ENCODE data around the gene MPO.

Gene MPO

DNA sequence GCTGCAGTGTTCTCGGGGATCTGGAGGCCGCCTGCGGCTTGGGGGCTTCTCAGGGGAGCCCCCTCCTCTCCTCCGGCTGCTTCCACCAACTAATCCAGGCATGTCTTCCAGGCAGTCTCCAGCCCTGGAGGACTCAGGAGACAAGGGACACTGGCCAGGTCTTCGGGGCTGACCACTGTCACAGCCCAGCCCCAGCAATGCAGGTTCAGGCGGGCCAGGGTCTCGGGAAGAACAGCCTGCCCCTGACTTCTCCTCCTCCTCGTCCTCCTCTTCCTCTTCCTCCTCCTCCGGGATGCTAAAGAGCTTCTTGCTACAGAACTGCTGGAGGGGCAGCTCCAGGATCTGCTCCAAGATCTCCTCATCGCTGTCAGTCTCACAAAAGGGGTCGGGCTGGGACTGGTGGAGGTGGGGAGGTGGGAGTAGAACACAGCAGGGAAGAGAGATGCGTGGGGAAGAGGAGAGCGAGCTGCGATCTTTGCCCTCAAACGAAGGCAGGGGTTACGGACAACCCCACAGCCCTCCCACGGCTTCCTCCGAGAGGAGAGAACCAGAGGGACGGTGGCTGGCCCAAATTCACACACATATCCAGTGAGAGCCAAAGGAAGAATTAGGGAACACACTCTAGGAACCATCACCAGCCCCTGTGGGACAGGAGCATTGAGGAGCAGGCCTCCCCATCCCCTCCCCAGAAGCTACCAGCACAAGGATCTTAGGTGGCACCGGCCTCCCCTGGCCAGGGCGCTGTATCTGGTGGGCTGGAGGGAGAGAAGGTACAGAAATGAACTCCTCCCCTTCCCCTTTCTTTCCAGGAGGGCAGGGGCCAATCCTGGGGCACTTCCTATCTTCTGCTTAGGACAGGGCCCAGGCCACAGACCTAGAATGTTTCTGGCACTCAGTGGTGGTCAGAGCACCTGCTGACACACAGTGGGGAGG is 28.5 kb upstream of the MPO start:
- WGBS (ENCODE audit: extremely low coverage, insufficient coverage, low lambda C conversion rate): no CpG with 5 or more reads among the region's 21 CpGs
- Histone ChIP-seq H3K9ac (ENCODE audit: low read length) (no peak overlapping the region), H3K56ac (ENCODE audit: low read length) (no peak overlapping the region), H3K18ac (ENCODE audit: low read length) (no peak overlapping the region), H3K27me3 (ENCODE audit: insufficient read depth, low read length, poor library complexity) (no peaks in the 10 kb centered on the region), H3K4me1 (ENCODE audit: control insufficient read depth, low read depth, low read length) (no peaks in the 10 kb centered on the region), H2AK5ac (ENCODE audit: low read length) (no peak overlapping the region), H4K5ac (ENCODE audit: low read length) (no peak overlapping the region), H2BK15ac (replicated peaks; ENCODE audit: low read depth) (no peak overlapping the region), H3K79me2 (ENCODE audit: control insufficient read depth, insufficient read depth, low read length) (no peaks in the 10 kb centered on the region), H3K27ac (ENCODE audit: low read depth, low read length) (no peak overlapping the region), H3K36me3 (ENCODE audit: control insufficient read depth, insufficient read depth, low read length) (no peaks in the 10 kb centered on the region), H2BK5ac (ENCODE audit: low read length) (no peak overlapping the region), H3K23ac (ENCODE audit: low read length) (no peak overlapping the region), H3K4ac (ENCODE audit: low read depth, low read length) (no peak overlapping the region), H3K4me3 (ENCODE audit: low read length) (no peak overlapping the region), H3K4me2 (ENCODE audit: low read length) (no peak overlapping the region), H3K79me1 (ENCODE audit: low read length) (no peaks in the 10 kb centered on the region), H2BK120ac (ENCODE audit: low read depth, low read length) (no peak overlapping the region), H4K8ac (ENCODE audit: low read depth, low read length) (no peak overlapping the region)
- DNase-seq: no peak

DNA sequence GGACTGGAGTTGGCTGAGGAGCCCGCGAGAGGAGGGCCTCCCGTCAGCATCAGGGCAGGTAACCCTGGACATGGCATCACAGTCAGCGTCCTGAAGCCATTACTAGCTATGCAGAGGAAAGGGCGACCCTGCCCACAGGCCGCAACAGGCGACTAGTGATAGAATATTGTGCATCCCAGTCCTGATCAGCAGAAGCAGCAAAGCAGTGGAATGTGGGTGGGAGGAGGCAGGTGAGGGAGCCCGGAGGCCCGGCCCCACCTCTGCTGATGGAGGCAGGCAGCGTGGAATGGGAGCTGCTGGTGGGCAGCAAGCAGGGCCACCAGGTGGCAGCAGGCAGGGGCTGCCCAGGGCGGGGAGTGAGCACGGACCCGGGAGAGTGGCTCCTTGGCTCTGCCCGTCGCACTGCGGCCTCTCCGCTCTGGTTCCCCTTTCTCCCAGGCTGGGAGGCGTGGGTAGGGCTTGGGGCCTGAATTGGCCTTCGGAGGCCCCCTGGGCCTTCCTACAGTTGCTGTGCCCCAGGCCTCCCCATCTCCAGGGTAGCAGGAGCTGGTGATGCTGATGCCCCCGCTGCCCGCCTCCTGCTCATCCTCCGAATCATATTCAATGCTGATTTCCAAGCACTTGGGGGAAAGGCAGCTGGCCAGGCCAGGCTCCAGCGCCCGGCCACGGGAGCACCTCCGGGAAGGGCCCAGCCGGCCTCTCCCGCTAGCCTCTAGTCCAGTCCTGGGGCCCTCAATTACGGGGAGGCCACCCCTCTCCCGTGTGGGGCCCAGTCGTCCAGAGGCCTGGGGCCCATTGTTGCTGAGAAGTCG is 27.6 kb upstream of the MPO start:
- Histone ChIP-seq H3K36me3 (ENCODE audit: control insufficient read depth, insufficient read depth, low read length) (no peaks in the 10 kb centered on the region), H3K9ac (ENCODE audit: low read length) (no peak overlapping the region), H3K27ac (ENCODE audit: low read depth, low read length) (no peak overlapping the region), H3K79me1 (ENCODE audit: low read length) (no peaks in the 10 kb centered on the region), H3K4me2 (ENCODE audit: low read length) (no peak overlapping the region), H3K56ac (ENCODE audit: low read length) (no peak overlapping the region), H2BK5ac (ENCODE audit: low read length) (no peak overlapping the region), H3K18ac (ENCODE audit: low read length) (no peak overlapping the region), H3K4ac (ENCODE audit: low read depth, low read length) (no peak overlapping the region), H4K5ac (ENCODE audit: low read length) (no peak overlapping the region), H2BK120ac (ENCODE audit: low read depth, low read length) (no peak overlapping the region), H3K23ac (ENCODE audit: low read length) (no peak overlapping the region), H3K4me3 (ENCODE audit: low read length) (no peak overlapping the region), H2BK15ac (replicated peaks; ENCODE audit: low read depth) (no peak overlapping the region), H3K79me2 (ENCODE audit: control insufficient read depth, insufficient read depth, low read length) (no peaks in the 10 kb centered on the region), H3K4me1 (ENCODE audit: control insufficient read depth, low read depth, low read length) (no peaks in the 10 kb centered on the region), H3K27me3 (ENCODE audit: insufficient read depth, low read length, poor library complexity) (no peaks in the 10 kb centered on the region), H4K8ac (ENCODE audit: low read depth, low read length) (no peak overlapping the region), H2AK5ac (ENCODE audit: low read length) (no peak overlapping the region)
- WGBS (ENCODE audit: extremely low coverage, insufficient coverage, low lambda C conversion rate): no CpG with 5 or more reads among the region's 32 CpGs
- DNase-seq: peak; percentile 75

DNA sequence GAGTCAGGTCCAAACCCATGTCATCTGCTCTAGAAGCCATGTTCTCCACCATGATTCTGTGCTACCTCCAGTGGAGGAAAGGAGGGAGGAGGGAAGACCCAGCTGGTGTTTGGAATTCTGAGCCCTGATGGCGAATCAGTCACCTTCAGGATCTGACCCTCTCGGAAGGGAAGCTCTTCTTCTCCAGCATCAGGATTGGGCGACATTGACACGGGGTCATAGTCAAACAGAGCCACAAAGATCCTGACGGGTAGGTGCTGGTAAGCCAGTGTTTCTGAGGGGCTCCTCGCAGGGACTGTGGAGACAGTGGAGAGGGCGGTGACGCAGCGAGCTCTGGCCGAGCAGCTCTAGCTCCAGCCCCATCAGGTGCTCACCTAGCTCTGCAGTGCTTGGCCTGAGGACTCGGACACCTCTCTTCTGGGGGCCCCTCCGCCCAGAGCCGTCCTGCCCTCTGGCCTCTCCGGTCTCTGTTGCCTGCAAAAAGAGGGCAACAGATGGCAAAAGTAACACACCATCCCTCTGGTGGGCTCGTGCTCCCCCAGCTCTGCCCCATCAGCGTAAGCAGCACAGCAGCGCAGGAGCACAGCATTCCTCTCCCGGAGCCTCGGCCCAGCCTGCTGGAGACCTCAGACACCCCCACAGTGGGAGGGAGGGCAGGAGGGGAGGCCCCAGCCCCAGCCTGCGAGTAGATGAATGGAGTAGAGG is 26.9 kb upstream of the MPO start:
- Histone ChIP-seq H3K27me3 (ENCODE audit: insufficient read depth, low read length, poor library complexity) (no peaks in the 10 kb centered on the region), H3K18ac (ENCODE audit: low read length) (no peak overlapping the region), H2BK120ac (ENCODE audit: low read depth, low read length) (no peak overlapping the region), H4K5ac (ENCODE audit: low read length) (no peak overlapping the region), H3K4ac (ENCODE audit: low read depth, low read length) (no peak overlapping the region), H2BK5ac (ENCODE audit: low read length) (no peak overlapping the region), H3K79me1 (ENCODE audit: low read length) (no peaks in the 10 kb centered on the region), H3K23ac (ENCODE audit: low read length) (no peak overlapping the region), H4K8ac (ENCODE audit: low read depth, low read length) (no peak overlapping the region), H3K79me2 (ENCODE audit: control insufficient read depth, insufficient read depth, low read length) (no peaks in the 10 kb centered on the region), H2AK5ac (ENCODE audit: low read length) (no peak overlapping the region), H3K36me3 (ENCODE audit: control insufficient read depth, insufficient read depth, low read length) (no peaks in the 10 kb centered on the region), H3K4me3 (ENCODE audit: low read length) (no peak overlapping the region), H3K4me2 (ENCODE audit: low read length) (no peak overlapping the region), H3K27ac (ENCODE audit: low read depth, low read length) (no peak overlapping the region), H3K56ac (ENCODE audit: low read length) (no peak overlapping the region), H3K9ac (ENCODE audit: low read length) (no peak overlapping the region), H3K4me1 (ENCODE audit: control insufficient read depth, low read depth, low read length) (no peaks in the 10 kb centered on the region), H2BK15ac (replicated peaks; ENCODE audit: low read depth) (no peak overlapping the region)
- no CpG with 5 or more reads among the region's 20 CpGs for WGBS (ENCODE audit: extremely low coverage, insufficient coverage, low lambda C conversion rate)
- DNase-seq: no peak

DNA sequence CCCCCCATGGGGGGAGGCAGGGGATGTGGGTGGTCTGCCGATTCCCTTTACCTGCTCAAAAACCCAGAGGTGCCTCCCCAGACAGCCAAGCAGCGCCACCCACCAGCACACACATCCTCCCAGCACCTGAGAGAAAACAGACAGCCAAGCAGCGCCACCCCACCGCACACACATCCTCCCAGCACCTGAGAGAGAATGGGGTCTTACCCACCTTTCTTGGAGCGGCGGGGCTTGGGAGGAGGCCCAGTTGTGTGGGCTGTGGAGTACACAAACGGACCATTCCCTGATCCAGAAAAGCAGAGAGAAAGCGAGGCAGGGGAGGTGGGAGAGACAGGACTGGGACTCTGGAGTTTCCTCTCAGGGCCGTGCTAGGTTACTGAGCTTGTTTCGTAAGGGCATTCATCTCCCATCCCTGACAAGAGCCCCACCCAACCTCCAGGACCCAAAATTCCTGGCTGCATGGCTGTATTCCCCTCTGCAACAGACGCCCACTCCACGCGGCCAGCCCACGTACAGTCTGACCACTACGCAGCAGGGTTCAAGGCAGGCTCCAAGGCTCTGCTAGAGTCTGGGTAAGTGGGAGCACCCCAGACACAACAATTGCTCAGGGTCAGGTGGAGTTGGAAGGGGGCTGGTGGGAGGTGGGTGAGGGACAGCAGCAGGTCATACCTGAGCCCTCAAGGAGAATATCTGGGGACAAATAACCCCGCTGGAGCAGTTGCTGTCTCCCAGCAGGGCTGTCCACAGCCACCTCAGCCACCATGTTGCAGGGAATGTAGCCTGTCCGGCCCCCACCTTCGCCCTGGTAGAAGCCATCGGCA is 25.6 kb upstream of the MPO start:
- Histone ChIP-seq H3K4me1 (ENCODE audit: control insufficient read depth, low read depth, low read length) (no peaks in the 10 kb centered on the region), H4K8ac (ENCODE audit: low read depth, low read length) (no peak overlapping the region), H3K79me1 (ENCODE audit: low read length) (no peaks in the 10 kb centered on the region), H3K4ac (ENCODE audit: low read depth, low read length) (no peak overlapping the region), H2BK5ac (ENCODE audit: low read length) (no peak overlapping the region), H3K9ac (ENCODE audit: low read length) (no peak overlapping the region), H3K23ac (ENCODE audit: low read length) (no peak overlapping the region), H3K56ac (ENCODE audit: low read length) (no peak overlapping the region), H3K79me2 (ENCODE audit: control insufficient read depth, insufficient read depth, low read length) (no peaks in the 10 kb centered on the region), H3K27ac (ENCODE audit: low read depth, low read length) (no peak overlapping the region), H3K27me3 (ENCODE audit: insufficient read depth, low read length, poor library complexity) (no peaks in the 10 kb centered on the region), H3K4me2 (ENCODE audit: low read length) (no peak overlapping the region), H2AK5ac (ENCODE audit: low read length) (no peak overlapping the region), H3K36me3 (ENCODE audit: control insufficient read depth, insufficient read depth, low read length) (no peaks in the 10 kb centered on the region), H4K5ac (ENCODE audit: low read length) (no peak overlapping the region), H2BK120ac (ENCODE audit: low read depth, low read length) (no peak overlapping the region), H3K18ac (ENCODE audit: low read length) (no peak overlapping the region), H2BK15ac (replicated peaks; ENCODE audit: low read depth) (no peak overlapping the region), H3K4me3 (ENCODE audit: low read length) (no peak overlapping the region)
- DNase-seq: no peak
- no CpG with 5 or more reads among the region's 19 CpGs for WGBS (ENCODE audit: extremely low coverage, insufficient coverage, low lambda C conversion rate)

DNA sequence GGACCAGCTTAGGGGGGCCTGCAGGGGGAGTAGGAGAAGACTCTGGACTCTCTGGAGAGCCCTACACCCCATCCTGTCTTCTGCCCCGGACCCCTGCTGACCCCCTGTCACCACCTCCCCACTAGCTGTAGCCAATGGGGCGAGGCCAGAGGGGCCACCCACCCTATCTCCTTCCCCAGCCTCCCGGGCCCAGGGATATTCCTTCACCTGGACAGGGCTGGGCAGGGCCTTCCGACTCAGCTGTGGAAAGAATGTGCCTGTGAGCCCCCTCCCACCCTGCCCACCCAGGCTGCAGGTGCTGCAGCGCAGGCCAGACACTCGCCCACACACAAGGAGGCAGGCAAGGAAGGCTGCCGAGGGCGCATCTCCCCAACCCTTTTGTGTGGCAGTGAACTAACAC is 24.9 kb upstream of the MPO start:
- Histone ChIP-seq H3K9ac (ENCODE audit: low read length) (no peak overlapping the region), H2BK15ac (replicated peaks; ENCODE audit: low read depth) (no peak overlapping the region), H3K79me1 (ENCODE audit: low read length) (no peaks in the 10 kb centered on the region), H3K23ac (ENCODE audit: low read length) (no peak overlapping the region), H3K4me3 (ENCODE audit: low read length) (no peak overlapping the region), H3K18ac (ENCODE audit: low read length) (no peak overlapping the region), H3K4ac (ENCODE audit: low read depth, low read length) (no peak overlapping the region), H3K36me3 (ENCODE audit: control insufficient read depth, insufficient read depth, low read length) (no peaks in the 10 kb centered on the region), H2AK5ac (ENCODE audit: low read length) (no peak overlapping the region), H4K5ac (ENCODE audit: low read length) (no peak overlapping the region), H2BK5ac (ENCODE audit: low read length) (no peak overlapping the region), H3K4me2 (ENCODE audit: low read length) (no peak overlapping the region), H3K56ac (ENCODE audit: low read length) (no peak overlapping the region), H2BK120ac (ENCODE audit: low read depth, low read length) (no peak overlapping the region), H3K27me3 (ENCODE audit: insufficient read depth, low read length, poor library complexity) (no peaks in the 10 kb centered on the region), H3K4me1 (ENCODE audit: control insufficient read depth, low read depth, low read length) (no peaks in the 10 kb centered on the region), H3K27ac (ENCODE audit: low read depth, low read length) (no peak overlapping the region), H4K8ac (ENCODE audit: low read depth, low read length) (no peak overlapping the region), H3K79me2 (ENCODE audit: control insufficient read depth, insufficient read depth, low read length) (no peaks in the 10 kb centered on the region)
- no CpG with 5 or more reads among the region's 8 CpGs for WGBS (ENCODE audit: extremely low coverage, insufficient coverage, low lambda C conversion rate)
- no peak for DNase-seq
